H9 (cell line): Measurements from ENCODE around the gene BEST1. TPM values are rescaled to one million over a fixed set of nuclear protein-coding genes. Genes with fewer than 3 reads are reported as not detected.
A peak's percentile ranks its signal among the peaks of the same experiment; 100 is the strongest.

Experiments
- DNase-seq: peaks from one replicate; pipeline ENCODE4 v3.0.0-alpha.2; 2017
- H2AFZ ChIP-seq: one replicate; pipeline ENCODE4 v1.6.1; 2013; ENCODE audit warnings: mild to moderate bottlenecking, low read length, control low read depth, moderate library complexity
- H2AK5ac ChIP-seq: 2 replicates; pipeline ENCODE4 v1.6.1; 2013; ENCODE audit warnings: low read length, control low read depth, mixed read lengths; ENCODE audit not compliant: insufficient read length
- H2BK120ac ChIP-seq: one replicate; pipeline ENCODE4 v1.6.1; 2013; ENCODE audit warnings: low read depth, mild to moderate bottlenecking, low read length, control low read depth, inconsistent platforms; ENCODE audit not compliant: poor library complexity, severe bottlenecking
- H2BK12ac ChIP-seq: 2 replicates; pipeline ENCODE4 v1.6.1; 2013; ENCODE audit warnings: low read length, control low read depth, mixed read lengths, low read depth; ENCODE audit not compliant: insufficient read length
- H2BK15ac ChIP-seq: 2 replicates; pipeline ENCODE4 v1.6.1; 2013; ENCODE audit warnings: low read depth, low read length, control low read depth
- H2BK20ac ChIP-seq: one replicate; pipeline ENCODE4 v1.6.1; 2013; ENCODE audit warnings: low read depth, mild to moderate bottlenecking, low read length, control low read depth, inconsistent platforms; ENCODE audit not compliant: poor library complexity, severe bottlenecking
- H2BK5ac ChIP-seq: 2 replicates; pipeline ENCODE4 v1.6.1; 2013; ENCODE audit warnings: low read length, control low read depth, mixed read lengths; ENCODE audit not compliant: insufficient read length
- H3K14ac ChIP-seq: 2 replicates; pipeline ENCODE4 v1.6.1; 2013; ENCODE audit warnings: low read length, control low read depth; ENCODE audit not compliant: insufficient read depth
- H3K18ac ChIP-seq: 2 replicates; pipeline ENCODE4 v1.6.1; 2013; ENCODE audit warnings: low read depth, mild to moderate bottlenecking, mixed read lengths, low read length, control low read depth; ENCODE audit not compliant: insufficient read length
- H3K23ac ChIP-seq: 2 replicates; pipeline ENCODE4 v1.6.1; 2013; ENCODE audit warnings: low read length, control low read depth, mixed read lengths, low read depth; ENCODE audit not compliant: insufficient read length
- H3K23me2 ChIP-seq: 2 replicates; pipeline ENCODE4 v1.6.1; 2013; ENCODE audit warnings: low read depth, mild to moderate bottlenecking, mixed read lengths, low read length, control low read depth; ENCODE audit not compliant: insufficient read length, poor library complexity, severe bottlenecking
- H3K27ac ChIP-seq: 2 replicates; pipeline ENCODE4 v1.5.1; 2013; ENCODE audit warnings: low read length, control low read depth, mixed read lengths, low read depth; ENCODE audit not compliant: insufficient read length
- H3K27me3 ChIP-seq: 2 replicates; pipeline ENCODE4 v1.6.1; 2013; ENCODE audit warnings: low read length, control low read depth, inconsistent platforms; ENCODE audit not compliant: insufficient read depth
- H3K4ac ChIP-seq: 2 replicates; pipeline ENCODE4 v1.6.1; 2013; ENCODE audit warnings: low read depth, mild to moderate bottlenecking, control low read depth, inconsistent platforms, low read length, moderate library complexity
- H3K4me1 ChIP-seq: 2 replicates; pipeline ENCODE4 v1.6.1; 2013; ENCODE audit warnings: low read length, control low read depth, inconsistent platforms; ENCODE audit not compliant: insufficient read depth
- H3K4me2 ChIP-seq: 2 replicates; pipeline ENCODE4 v1.6.1; 2013; ENCODE audit warnings: low read length, control low read depth, mixed read lengths; ENCODE audit not compliant: insufficient read length, insufficient read depth
- H3K56ac ChIP-seq: 2 replicates; pipeline ENCODE4 v1.6.1; 2013; ENCODE audit warnings: low read depth, mild to moderate bottlenecking, mixed read lengths, low read length, control low read depth; ENCODE audit not compliant: insufficient read length
- H3K79me1 ChIP-seq: 2 replicates; pipeline ENCODE4 v1.6.1; 2013; ENCODE audit warnings: low read depth, mild to moderate bottlenecking, moderate library complexity, low read length, control low read depth, inconsistent platforms; ENCODE audit not compliant: insufficient read depth, poor library complexity, severe bottlenecking
- H3K79me2 ChIP-seq: 2 replicates; pipeline ENCODE4 v1.6.1; 2013; ENCODE audit warnings: low read length, control low read depth, inconsistent platforms; ENCODE audit not compliant: insufficient read depth
- H3K9ac ChIP-seq: 2 replicates; pipeline ENCODE4 v1.6.1; 2013; ENCODE audit warnings: low read length, control low read depth, mixed read lengths; ENCODE audit not compliant: insufficient read length; ENCODE audit errors: extremely low read depth
- H3K9me3 ChIP-seq: one replicate; pipeline ENCODE4 v1.6.1; 2013; ENCODE audit warnings: low read depth, low read length, inconsistent platforms; ENCODE audit not compliant: control insufficient read depth
- H3T11ph ChIP-seq: one replicate; pipeline ENCODE4 v1.6.1; 2013; ENCODE audit warnings: mild to moderate bottlenecking, low read length, control low read depth, inconsistent platforms
- H4K20me1 ChIP-seq: one replicate; pipeline ENCODE4 v1.6.1; 2013; ENCODE audit not compliant: control insufficient read depth, insufficient read length, insufficient read depth
- H4K5ac ChIP-seq: 2 replicates; pipeline ENCODE4 v1.6.1; 2013; ENCODE audit warnings: low read depth, mild to moderate bottlenecking, mixed read lengths, low read length, control low read depth; ENCODE audit not compliant: insufficient read length
- H4K8ac ChIP-seq: replicated peaks from 2 replicates; pipeline ENCODE4 v1.6.1; 2013; ENCODE audit warnings: low read length, control low read depth, mixed read lengths, low read depth; ENCODE audit not compliant: insufficient read length
- H4K91ac ChIP-seq: 2 replicates; pipeline ENCODE4 v1.6.1; 2013; ENCODE audit warnings: low read depth, mild to moderate bottlenecking, moderate library complexity, mixed read lengths, low read length, control low read depth; ENCODE audit not compliant: insufficient read length
- H3K27ac Mint-ChIP-seq, 3 experiments: 2 replicates in 2 of 3; 3 replicates in 1 of 3; pipeline ENCODE4 v1.8.0; 2020 to 2021; ENCODE audit warnings: mixed read lengths in 3 of 3, mild to moderate bottlenecking in 1 of 3, moderate library complexity in 1 of 3
- H3K27me3 Mint-ChIP-seq: 2 replicates; pipeline ENCODE4 v1.8.0; 2021; ENCODE audit warnings: low read depth, mild to moderate bottlenecking, moderate library complexity, mixed read lengths
- H3K36me3 Mint-ChIP-seq, 3 experiments: 2 replicates in 2 of 3; 3 replicates in 1 of 3; pipeline ENCODE4 v1.8.0; 2020 to 2021; ENCODE audit warnings: low read depth in 3 of 3, mixed read lengths in 3 of 3; ENCODE audit not compliant: insufficient read depth in 1 of 3
- H3K4me1 Mint-ChIP-seq, 2 experiments: 2 replicates each; pipeline ENCODE4 v1.8.0; 2020; ENCODE audit warnings: mixed read lengths in 2 of 2
- H3K4me3 Mint-ChIP-seq, 2 experiments: 2 replicates in 1 of 2; 3 replicates in 1 of 2; pipeline ENCODE4 v1.8.0; 2020 to 2021; ENCODE audit warnings: mild to moderate bottlenecking in 2 of 2, mixed read lengths in 2 of 2, moderate library complexity in 1 of 2
- H3K9me3 Mint-ChIP-seq, 2 experiments: 2 replicates in 1 of 2; 3 replicates in 1 of 2; pipeline ENCODE4 v1.8.0; 2020; ENCODE audit warnings: mild to moderate bottlenecking in 2 of 2, mixed read lengths in 2 of 2, moderate library complexity in 1 of 2
- CTCF ChIP-seq: fragments of 200-600 bp; sonication (generic); conservative IDR thresholded peaks from 3 replicates; pipeline ENCODE4 v1.8.0; 2021; ENCODE audit warnings: antibody characterized with exemption, mild to moderate bottlenecking
- WGBS: extraction: QIAGEN DNeasy Blood & Tissue Kit; methylation state at CpG from one replicate; pipeline ENCODE4 v1.1.7; 2013; ENCODE audit warnings: missing lambda C conversion rate, low lambda C conversion rate, mixed read lengths; ENCODE audit not compliant: insufficient read length; ENCODE audit errors: extremely low coverage; 5-methylcytosine and 5-hydroxymethylcytosine counted together
- total RNA-seq: library from RNA; stranded (reverse); gene quantifications from 2 replicates; pipeline ENCODE4 v1.2.1, GENCODE V29; 2021

BEST1 gene
- total RNA-seq, 1 experiment from 2014 or later, result 0.24 TPM

GRCh38 chr11:61919705-61920631, 30.2 kb upstream of the BEST1 start:
- peaks cover 50% of the 10 kb centered on the region for H3K27me3 Mint-ChIP-seq
- Histone ChIP-seq H3K27ac (no peak overlapping the region), H3K23me2 (peaks cover 5% of the 10 kb centered on the region), H2BK12ac (no peak overlapping the region), H4K20me1 (no peaks in the 10 kb centered on the region), H3K23ac (no peak overlapping the region), H3K56ac (no peak overlapping the region), H3K27me3 (no peaks in the 10 kb centered on the region; the same call in 1 of the 2 replicates), H4K91ac (no peak overlapping the region), H2BK5ac (no peak overlapping the region), H2BK120ac (no peak overlapping the region), H2BK20ac (no peak overlapping the region), H3K4me1 (peaks cover 7% of the 10 kb centered on the region; the same call in 1 of the 2 replicates), H2BK15ac (no peak overlapping the region), H3K9me3 (no peaks in the 10 kb centered on the region), H3K4ac (no peak overlapping the region), H3K18ac (no peak overlapping the region), H2AK5ac (no peak overlapping the region), H4K5ac (no peak overlapping the region), H3K79me2 (no peaks in the 10 kb centered on the region), H3K9ac (no peak overlapping the region), H3K79me1 (no peaks in the 10 kb centered on the region), H4K8ac (no peak overlapping the region), H3T11ph (no peak overlapping the region), H2AFZ (no peak overlapping the region), H3K4me2 (no peak overlapping the region), H3K14ac (no peak overlapping the region)
- DNase-seq, result peak; percentile 23
- no peak overlapping the region; a peak in 1 of 7 replicates for H3K27ac Mint-ChIP-seq
- TF ChIP-seq CTCF, result no peak
- H3K36me3 Mint-ChIP-seq, result no peaks in the 10 kb centered on the region
- no peak overlapping the region for H3K4me3 Mint-ChIP-seq
- H3K9me3 Mint-ChIP-seq, result no peaks in the 10 kb centered on the region; a peak in 2 of 5 replicates
- no CpG with 5 or more reads among the region's 13 CpGs for WGBS
- peaks cover 26 to 37% of the 10 kb centered on the region in 2 experiments for H3K4me1 Mint-ChIP-seq
